Epithelial cell of proximal tubule (primary cell): Measurements from ENCODE around the gene DOCK10. TPM values are rescaled to one million over a fixed set of nuclear protein-coding genes. Genes with fewer than 3 reads are reported as not detected.

ENCODE experiments used
- DNase-seq: peaks from one replicate; pipeline ENCODE4 v3.0.0-alpha.2; 2011; ENCODE audit warnings: low read depth
- H3K4me3 ChIP-seq: 2 replicates; pipeline ENCODE4 v1.5.1; 2011; ENCODE audit warnings: low read depth, mild to moderate bottlenecking, low read length
- total RNA-seq: library from RNA; depleted of rRNA; stranded (reverse); fragments of >200 nt; gene quantifications from 2 replicates; pipeline ENCODE4 v1.2.3, GENCODE V29; 2015
- TF ChIP-seq, protein P1 (sequence below): conservative IDR thresholded peaks from 2 replicates; pipeline ENCODE4 v1.5.1; 2012; ENCODE audit warnings: low read depth, mild to moderate bottlenecking, low read length

The DOCK10 gene
- total RNA-seq, 1 donor from 2014 or later: 2.1 TPM

GRCh38 chr2:224983712-224984554, 58.3 kb downstream of the DOCK10 start:
- TF ChIP-seq, protein P1, sequence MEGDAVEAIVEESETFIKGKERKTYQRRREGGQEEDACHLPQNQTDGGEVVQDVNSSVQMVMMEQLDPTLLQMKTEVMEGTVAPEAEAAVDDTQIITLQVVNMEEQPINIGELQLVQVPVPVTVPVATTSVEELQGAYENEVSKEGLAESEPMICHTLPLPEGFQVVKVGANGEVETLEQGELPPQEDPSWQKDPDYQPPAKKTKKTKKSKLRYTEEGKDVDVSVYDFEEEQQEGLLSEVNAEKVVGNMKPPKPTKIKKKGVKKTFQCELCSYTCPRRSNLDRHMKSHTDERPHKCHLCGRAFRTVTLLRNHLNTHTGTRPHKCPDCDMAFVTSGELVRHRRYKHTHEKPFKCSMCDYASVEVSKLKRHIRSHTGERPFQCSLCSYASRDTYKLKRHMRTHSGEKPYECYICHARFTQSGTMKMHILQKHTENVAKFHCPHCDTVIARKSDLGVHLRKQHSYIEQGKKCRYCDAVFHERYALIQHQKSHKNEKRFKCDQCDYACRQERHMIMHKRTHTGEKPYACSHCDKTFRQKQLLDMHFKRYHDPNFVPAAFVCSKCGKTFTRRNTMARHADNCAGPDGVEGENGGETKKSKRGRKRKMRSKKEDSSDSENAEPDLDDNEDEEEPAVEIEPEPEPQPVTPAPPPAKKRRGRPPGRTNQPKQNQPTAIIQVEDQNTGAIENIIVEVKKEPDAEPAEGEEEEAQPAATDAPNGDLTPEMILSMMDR: no peak
- no peak for DNase-seq
- H3K4me3 ChIP-seq: no peak overlapping the region

DNA sequence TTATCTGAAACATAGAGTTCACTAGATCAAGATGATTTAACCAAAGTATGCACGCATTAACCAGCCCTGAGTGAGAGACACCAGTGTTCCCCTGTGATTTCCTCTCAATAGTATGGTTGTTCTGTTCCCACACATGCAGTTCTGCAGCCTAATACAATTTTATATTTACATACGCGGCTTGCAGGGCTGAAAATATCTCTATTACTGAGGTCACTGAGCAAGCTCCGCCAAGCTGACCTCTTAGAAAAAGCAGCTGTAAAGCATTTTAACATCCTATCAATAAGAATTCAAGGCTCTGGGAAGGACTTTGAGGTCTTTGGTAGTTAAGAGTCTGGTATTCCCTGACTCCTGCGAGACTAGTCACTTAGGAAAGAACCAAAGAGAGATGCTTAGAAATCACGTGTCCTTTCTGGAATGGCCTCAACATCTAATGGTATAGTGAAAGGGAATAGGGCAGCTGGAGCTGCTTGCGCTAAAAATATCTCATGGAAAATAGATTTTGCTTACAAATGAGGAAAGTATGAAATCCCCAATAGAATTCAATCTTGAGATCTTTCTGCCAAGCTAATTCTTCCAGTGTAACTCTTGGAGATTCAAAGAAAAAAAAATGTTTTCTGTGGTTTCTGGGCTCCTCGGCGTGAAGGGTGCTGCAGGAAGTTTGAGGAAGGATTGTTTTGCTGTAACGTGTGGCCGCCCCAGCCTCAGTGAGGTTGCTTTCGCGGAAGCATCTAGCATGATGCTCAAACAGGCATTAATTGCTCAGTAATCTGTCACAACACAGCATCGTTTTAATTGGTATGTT, 59.2 kb downstream of the DOCK10 start:
- DNase-seq: no peak
- TF ChIP-seq, protein P1: no peak
- no peak overlapping the region for H3K4me3 ChIP-seq

DNA sequence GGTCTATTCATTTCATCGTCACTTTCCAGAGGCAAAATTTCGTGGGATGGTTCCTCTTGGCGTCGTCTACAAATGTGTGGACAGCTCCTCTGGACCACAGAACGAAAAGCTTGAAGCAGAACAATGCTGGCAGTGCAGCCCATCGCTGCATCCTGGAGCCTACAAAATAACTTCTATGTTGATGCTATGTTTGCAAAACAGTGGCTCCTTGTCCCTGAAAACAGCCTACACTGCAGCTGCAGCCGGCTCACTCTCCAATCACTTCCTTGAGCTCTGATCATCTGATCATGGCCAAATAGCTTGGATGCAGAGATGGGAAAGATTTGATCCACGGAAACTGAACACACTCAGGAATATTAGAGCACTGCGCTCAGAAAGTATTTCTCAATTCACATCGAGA, 60.0 kb downstream of the DOCK10 start:
- TF ChIP-seq, protein P1: no peak
- DNase-seq: no peak

GRCh38 chr2:224976629-224977525, 65.4 kb downstream of the DOCK10 start:
- H3K4me3 ChIP-seq: no peak overlapping the region
- TF ChIP-seq, protein P1: no peak
- no peak for DNase-seq

More for the DNA sequence above, 60.0 kb downstream of the DOCK10 start:
- no peak overlapping the region for H3K4me3 ChIP-seq

- TF ChIP-seq, protein P1: no peak
- no peak overlapping the region for H3K4me3 ChIP-seq
- DNase-seq: no peak
Measured at GRCh38 chr2:224975761-224976160, 66.5 kb downstream of the DOCK10 start.
